HuH-7 (cell line): ENCODE data around the gene KMT2D.

Experiments used
- DNase-seq: peaks from one replicate; pipeline ENCODE4 v3.0.0; 2011; ENCODE audit warnings: low spot score

KMT2D gene

GRCh38 chr12:49036029-49036428, 24.6 kb downstream of the KMT2D start:
- DNase-seq, result no peak

GRCh38 chr12:49034286-49034622, 26.3 kb downstream of the KMT2D start:
- no peak for DNase-seq

- no peak for DNase-seq
Observed at GRCh38 chr12:49033611-49034285, 26.8 kb downstream of the KMT2D start.

GRCh38 chr12:49032679-49033447, 27.7 kb downstream of the KMT2D start:
- no peak for DNase-seq

- DNase-seq, result no peak
Observed at GRCh38 chr12:49032276-49032675, 28.3 kb downstream of the KMT2D start.

GRCh38 chr12:49031573-49032161, 28.9 kb downstream of the KMT2D start:
- DNase-seq, result no peak

DNA sequence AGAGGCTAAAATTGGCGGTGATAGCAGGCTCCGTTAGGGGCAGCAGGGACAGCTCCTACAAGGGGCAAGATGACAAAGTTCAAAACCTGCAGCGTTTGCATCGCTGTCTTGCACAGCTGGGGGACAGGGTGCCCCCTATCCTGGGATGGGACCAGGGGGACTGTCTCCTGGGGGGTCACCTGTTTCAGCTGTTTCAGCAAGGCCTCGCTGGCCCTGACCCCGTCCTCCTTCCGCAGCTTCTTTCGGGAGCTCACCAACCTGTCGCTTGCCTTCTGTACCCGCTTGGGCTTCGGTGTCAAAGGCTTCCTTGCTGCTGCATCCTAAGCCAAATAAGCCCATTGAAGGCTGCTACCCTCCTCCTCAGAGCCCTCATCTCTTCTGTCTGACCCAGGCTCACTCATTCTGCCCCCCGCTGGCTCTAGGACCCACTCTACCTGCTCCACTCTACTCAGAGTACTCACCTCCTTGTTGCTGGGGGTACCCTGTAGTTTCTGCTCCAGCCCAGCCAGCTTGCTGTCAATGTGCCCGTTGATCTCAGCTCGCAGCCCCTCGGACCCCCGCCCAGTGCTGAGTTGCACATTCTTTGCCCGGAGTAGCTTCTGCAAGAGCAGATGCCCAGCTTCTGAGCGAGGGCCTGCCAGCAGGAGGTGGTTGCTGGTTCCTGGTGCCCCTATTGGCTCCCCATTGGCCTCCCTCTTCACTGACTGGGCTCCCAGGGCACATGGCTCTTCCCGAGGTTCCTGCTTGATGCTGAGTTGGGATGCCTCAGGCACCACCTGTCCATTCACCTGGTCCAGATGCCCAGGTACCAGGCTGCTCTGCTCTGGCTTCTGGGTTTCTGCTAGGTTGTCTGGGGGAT, 29.7 kb downstream of the KMT2D start:
- DNase-seq, result no peak

- DNase-seq, result no peak
Observed at GRCh38 chr12:49030119-49030518, 30.5 kb downstream of the KMT2D start.

DNA sequence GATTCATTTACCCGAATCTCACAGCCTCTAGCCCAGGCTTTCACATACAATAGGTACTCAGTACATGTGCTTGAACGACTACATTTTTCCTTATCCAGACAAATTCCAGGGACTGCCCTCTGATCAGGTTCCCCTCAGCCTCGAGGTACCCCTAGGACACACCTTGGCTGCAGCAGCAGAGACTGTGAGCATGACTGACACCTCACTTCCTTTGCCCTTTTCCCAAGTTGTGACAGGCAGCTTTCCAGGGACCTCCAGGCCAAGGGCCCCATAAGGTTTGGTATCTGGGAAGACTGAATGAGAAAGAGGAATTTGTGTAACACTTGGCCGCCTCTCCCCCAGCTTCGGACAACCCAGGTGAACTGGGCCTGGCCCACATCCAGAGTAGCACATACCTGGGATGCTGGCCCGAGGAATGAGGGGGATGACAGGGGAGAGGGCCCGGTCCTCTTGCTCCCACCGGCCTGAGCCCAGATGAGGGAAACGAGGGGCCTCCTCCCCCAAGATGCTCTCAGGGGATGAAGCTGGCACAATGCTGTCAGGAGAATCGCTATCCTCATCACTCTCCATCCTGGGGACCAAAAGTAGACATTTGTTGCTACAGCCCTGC, 31.8 kb downstream of the KMT2D start:
- no peak for DNase-seq

DNA sequence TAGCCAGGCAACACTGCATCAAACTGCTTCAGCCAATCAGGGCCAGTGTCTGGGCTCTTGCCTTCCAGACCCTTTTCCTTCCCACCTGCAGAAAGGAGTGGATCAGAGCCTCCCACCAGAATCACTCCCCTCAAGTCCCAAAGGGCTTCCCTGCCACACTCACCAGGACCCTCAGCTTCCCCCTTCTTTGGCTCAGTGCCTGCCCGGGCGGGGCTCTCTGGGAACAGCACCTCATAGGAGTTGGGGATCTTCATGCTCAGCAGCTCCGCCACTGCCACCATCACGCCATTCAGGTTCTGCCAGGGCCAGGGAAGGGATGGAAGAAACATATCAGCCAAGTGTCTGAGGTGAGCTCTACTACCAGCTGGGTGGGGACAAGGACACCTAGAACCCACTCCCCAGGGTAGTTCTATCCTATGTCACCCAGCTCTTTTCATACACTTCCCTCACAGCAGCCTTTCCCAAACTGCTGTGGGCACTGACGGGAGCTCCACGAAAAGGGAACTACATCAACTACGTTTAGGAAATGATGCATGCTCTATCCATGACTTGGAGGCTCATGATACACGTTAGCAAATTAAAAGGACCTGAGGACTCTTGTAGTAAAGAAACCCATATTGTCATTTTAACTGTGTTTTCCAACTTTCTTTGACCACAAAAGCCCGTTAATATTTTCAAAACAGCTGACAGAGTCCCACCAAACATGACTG, 32.6 kb downstream of the KMT2D start:
- no peak for DNase-seq

DNA sequence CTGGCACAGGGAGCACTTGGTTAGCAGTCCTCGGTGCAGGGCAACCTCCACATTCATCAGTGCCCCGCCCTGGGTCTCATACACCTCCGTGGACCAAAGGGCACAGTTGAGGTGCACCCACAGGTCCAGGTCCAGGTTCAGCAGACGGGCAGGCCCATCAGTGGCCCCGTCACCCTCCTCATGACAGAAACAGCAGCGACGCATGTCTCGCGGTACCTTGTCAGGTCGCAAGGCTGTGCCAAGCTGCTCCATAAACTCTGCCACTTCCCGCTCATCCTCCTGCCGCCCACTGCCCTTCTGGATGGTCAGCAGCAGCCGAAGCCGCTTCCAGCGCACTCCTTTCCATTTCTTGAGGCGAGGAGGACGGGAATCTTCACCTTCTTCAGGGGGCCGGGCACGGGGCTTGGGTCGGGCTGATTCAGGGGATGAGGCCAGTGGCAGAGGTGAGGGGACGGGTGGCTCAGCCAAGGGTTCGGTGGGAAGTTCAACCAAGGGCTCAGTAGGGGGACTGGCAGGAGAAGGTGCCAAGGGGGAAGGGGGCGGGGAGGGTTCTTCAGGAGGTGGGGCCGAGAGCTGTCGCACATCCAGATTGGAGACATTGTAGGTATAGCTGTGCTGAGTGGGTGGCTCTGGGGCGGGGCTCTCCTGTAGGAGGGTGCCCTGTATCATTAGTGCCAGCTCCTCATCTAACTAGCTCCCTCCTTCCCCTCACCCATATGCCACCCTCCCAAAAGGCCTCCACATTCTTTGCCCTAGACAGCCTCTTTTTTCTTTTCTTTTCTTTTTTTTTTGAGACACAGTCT, 33.7 kb downstream of the KMT2D start:
- DNase-seq, result no peak

DNA sequence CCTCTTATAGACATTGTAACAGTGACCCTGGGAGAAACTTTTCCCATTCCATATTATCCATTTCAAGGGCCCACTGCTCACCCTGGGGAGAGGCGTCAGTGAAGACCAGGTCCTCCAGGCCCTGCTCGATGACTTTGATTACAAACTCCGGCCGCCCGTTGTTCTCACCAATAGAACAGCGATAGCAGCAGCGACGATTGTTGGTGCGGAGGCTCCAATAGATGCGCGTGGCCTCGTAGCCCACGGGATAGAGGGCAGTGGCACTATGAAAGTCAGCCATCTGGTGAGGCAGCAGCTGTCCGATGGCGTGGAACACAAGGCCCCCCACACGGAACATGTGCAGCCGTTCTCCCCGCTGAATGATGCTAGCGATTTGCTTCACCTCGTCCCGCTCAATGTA, 34.5 kb downstream of the KMT2D start:
- no peak for DNase-seq

- DNase-seq, result no peak
Observed at GRCh38 chr12:49025463-49025862, 35.1 kb downstream of the KMT2D start.

DNA sequence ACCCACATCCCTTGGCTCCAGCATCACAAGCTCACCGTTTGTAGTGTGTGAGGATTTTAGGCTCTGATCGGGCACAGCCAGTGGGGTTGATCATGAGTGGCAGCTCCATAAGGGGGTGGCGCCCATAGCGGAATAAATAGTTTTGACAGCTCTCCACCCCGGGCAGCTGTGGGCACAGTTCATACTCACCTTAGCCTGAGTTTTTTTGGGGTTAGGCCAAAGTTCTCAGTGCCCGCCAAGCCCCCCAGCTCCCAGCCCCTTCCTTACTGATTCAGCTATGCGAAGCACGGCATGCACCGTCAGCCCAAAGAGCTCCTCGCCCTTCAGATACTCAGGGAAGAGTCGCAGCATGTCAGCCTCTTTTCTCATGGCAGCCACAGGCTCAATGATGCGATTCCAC, 36.1 kb downstream of the KMT2D start:
- DNase-seq, result no peak

GRCh38 chr12:49023812-49024211, 36.8 kb downstream of the KMT2D start:
- no peak for DNase-seq

- DNase-seq, result no peak
Observed at GRCh38 chr12:49022558-49023178, 37.9 kb downstream of the KMT2D start.

- no peak for DNase-seq
Observed at GRCh38 chr12:49021292-49021915, 39.2 kb downstream of the KMT2D start.

GRCh38 chr12:49020441-49020840, 40.2 kb downstream of the KMT2D start:
- no peak for DNase-seq

DNA sequence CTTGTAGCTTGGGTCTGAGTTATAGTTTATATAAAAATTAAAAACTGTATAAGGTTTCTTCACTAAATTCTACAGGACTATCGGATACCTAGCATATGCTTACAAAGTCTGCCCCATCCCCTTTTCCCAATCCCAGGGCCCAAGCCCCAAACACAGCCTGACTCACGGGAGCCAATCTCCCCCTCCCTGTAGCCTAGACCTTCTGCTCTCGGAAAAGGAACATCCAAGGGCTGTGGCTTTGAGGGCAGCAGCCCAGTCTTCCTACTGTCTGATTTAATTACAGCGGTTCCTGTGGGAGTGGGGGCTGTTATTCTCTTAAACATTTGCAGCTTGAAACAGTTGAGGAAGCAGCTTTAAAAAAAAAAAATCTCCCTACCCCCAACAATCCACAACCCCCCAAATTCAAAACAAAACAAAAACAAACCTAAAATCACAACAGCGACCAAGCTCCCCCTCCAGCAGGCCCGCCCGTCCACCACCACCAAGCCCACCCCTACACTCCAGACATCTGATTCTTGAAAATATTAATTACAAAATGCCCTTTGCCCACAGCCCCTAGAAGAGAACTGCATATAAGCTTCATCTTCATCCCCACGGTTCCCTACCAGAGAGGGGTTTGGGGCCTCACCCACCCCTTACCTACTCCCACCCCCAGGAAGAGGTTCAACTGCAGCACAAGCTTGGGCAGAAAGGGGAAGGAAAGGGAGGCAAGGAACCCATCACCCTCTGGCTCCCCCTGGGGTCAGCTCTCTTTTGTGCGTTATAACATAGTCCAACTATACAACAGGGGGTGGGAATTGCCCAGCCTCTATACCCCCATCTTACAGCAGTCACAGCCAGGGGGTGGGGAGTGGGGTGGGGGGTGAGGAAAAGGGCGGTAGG, 40.9 kb downstream of the KMT2D start:
- peak; percentile 88 for DNase-seq
